Esophagus squamous epithelium (tissue), 5 donors: ENCODE measurements around the gene EPC2. TPM values are rescaled to one million over a fixed set of nuclear protein-coding genes. Genes with fewer than 3 reads are reported as not detected.

Source experiments
- DNase-seq: peaks from one replicate; lab custom pipeline; 2025; lab: John Stamatoyannopoulos, UW
- H3K27ac ChIP-seq, 4 donors: fragments of 200-600 bp; sonication (generic); one replicate each; pipeline ENCODE4 v1.5.1; 2016 to 2019; ENCODE audit warnings: mild to moderate bottlenecking in 1 of 4
- H3K27me3 ChIP-seq, 4 donors: fragments of 200-600 bp; sonication (generic); 1 replicate in 3 of 4; 2 replicates in 1 of 4; pipeline versions ENCODE4 v1.5.1 to v1.6.0; 2017 to 2021; ENCODE audit warnings: antibody characterized with exemption in 1 of 4
- H3K36me3 ChIP-seq, 3 donors: fragments of 200-600 bp; sonication (generic); one replicate each; pipeline ENCODE4 v1.5.1; 2016 to 2019
- H3K4me1 ChIP-seq, 3 donors: fragments of 200-600 bp; sonication (generic); one replicate each; pipeline ENCODE4 v1.5.1; 2017 to 2019
- H3K4me3 ChIP-seq, 4 donors: fragments of 200-600 bp; sonication (generic); 1 replicate in 3 of 4; 2 replicates in 1 of 4; pipeline ENCODE4 v1.5.1; 2016 to 2019; ENCODE audit warnings: mild to moderate bottlenecking in 2 of 4, moderate library complexity in 1 of 4
- H3K9me3 ChIP-seq, 3 donors: fragments of 200-600 bp; sonication (generic); one replicate each; pipeline ENCODE4 v1.5.1; 2016 to 2019
- CTCF ChIP-seq, 6 experiments: fragments of 450-650 bp in 4 of 6; fragments of 200-600 bp in 2 of 6; sonication (generic) in 2 of 6; IDR thresholded peaks; one replicate each; pipeline ENCODE4 v1.5.1; 2016 to 2019; ENCODE audit warnings: antibody characterized with exemption in 6 of 6, mild to moderate bottlenecking in 4 of 6, moderate library complexity in 4 of 6
- POLR2A ChIP-seq, 4 donors: fragments of 450-650 bp; IDR thresholded peaks; one replicate each; pipeline ENCODE4 v1.6.1; 2017; ENCODE audit warnings: antibody characterized with exemption in 4 of 4, mild to moderate bottlenecking in 4 of 4, moderate library complexity in 3 of 4
- WGBS, 2 donors: methylation state at CpG; one replicate each; pipeline ENCODE4 v1.1.5; 2018; 5-methylcytosine and 5-hydroxymethylcytosine counted together
- intact Hi-C: fragments of 100-400 bp; cut with DNase I; formaldehyde crosslinking; loops from one replicate; pipeline ENCODE4 v1.15.0; 2022
- total RNA-seq, 4 donors: library from RNA; depleted of rRNA; stranded (reverse); fragments of >200 nt; gene quantifications; one replicate each; pipeline ENCODE4 v1.1.0, GENCODE V29; 2016
- donor health status: DM: yes; HTN: yes; CAD: no.

Gene EPC2
- total RNA-seq, 4 donors from 2014 or later: 10.6 to 29.2 (median 15.4) TPM

- TF ChIP-seq POLR2A (IDR thresholded peaks at IDR 0.05) (no peak), CTCF (IDR thresholded peaks at IDR 0.05) (no peak)
- H3K36me3 ChIP-seq: no peaks in the 10 kb centered on the region
- H3K27ac ChIP-seq: no peak overlapping the region
- H3K4me3 ChIP-seq: no peak overlapping the region
- peaks cover 0 to 8% (median 0%) of the 10 kb centered on the region in 3 donors for H3K4me1 ChIP-seq
- H3K27me3 ChIP-seq: no peaks in the 10 kb centered on the region
- DNase-seq: no peak
- WGBS, 2 donors: 43 to 57% methylated on average over 4 of the region's 4 CpGs
- intact Hi-C loops: no loop called here
- no peaks in the 10 kb centered on the region for H3K9me3 ChIP-seq
Measured at GRCh38 chr2:148742373-148742772, 97.8 kb downstream of the EPC2 start.

GRCh38 chr2:148745151-148745851, 100.8 kb downstream of the EPC2 start:
- WGBS, 2 donors: 96 to 97% methylated on average over 3 of the region's 3 CpGs
- no peak overlapping the region for H3K4me3 ChIP-seq
- no peak overlapping the region for H3K27ac ChIP-seq
- no peaks in the 10 kb centered on the region for H3K9me3 ChIP-seq
- DNase-seq: no peak
- peaks cover 0 to 8% (median 0%) of the 10 kb centered on the region in 3 donors for H3K4me1 ChIP-seq
- TF ChIP-seq CTCF (IDR thresholded peaks at IDR 0.05) (no peak), POLR2A (IDR thresholded peaks at IDR 0.05) (no peak)
- intact Hi-C loops: no loop called here
- no peaks in the 10 kb centered on the region for H3K36me3 ChIP-seq
- H3K27me3 ChIP-seq: no peaks in the 10 kb centered on the region

DNA sequence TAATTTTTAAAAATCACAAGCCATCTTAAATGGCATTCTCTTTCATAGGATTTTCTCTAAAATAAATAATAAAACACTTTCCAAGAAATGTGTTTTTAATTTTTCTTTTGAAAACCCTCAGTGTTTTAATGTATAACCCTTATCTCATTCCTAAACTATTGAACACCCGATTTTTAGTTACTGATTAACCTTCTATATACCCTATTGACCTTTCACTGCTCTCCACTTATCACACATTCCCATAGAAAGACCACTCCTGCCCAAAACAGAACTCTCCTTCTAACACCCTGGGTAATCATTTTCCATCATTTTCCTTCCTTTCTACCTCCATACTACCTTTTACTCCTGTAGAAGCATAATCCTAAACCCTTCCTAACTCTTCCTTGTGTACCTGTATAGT, 102.4 kb downstream of the EPC2 start:
- Histone ChIP-seq H3K27me3 (no peaks in the 10 kb centered on the region), H3K9me3 (no peaks in the 10 kb centered on the region), H3K4me1 (peaks cover 0 to 7% (median 0%) of the 10 kb centered on the region in 3 donors), H3K36me3 (peaks cover 0 to 2% (median 0%) of the 10 kb centered on the region in 3 donors), H3K27ac (no peak overlapping the region), H3K4me3 (no peak overlapping the region)
- TF ChIP-seq POLR2A (IDR thresholded peaks at IDR 0.05): no peak
- TF ChIP-seq CTCF (IDR thresholded peaks at IDR 0.05): no peak
- intact Hi-C loops: no loop called here
- WGBS, 2 donors: 42 to 45% methylated on average over 1 of the region's 1 CpG
- no peak for DNase-seq

DNA sequence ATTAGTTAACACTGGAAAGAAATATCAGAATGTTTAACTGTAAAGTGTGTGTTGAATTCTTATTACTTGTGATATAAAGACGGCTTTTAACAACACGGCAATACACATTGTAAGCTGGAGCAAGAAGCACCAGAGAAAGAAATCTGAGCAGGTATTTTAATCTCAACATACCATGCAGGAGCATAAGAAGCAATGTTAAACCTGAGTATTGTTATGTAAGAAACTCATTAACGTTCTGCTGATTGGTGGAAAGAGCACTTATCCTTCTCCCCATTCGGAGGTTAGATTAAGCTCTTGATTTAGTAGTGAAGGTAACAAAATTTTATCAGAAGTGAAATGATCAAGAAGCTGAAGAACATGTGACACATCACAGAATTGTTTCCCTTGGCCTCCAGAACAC, 107.4 kb downstream of the EPC2 start:
- WGBS, 2 donors: 89 to 93% methylated on average over 4 of the region's 4 CpGs
- DNase-seq: no peak
- intact Hi-C loops: no loop called here
- Histone ChIP-seq H3K9me3 (no peaks in the 10 kb centered on the region), H3K4me3 (no peak overlapping the region), H3K27me3 (no peaks in the 10 kb centered on the region), H3K36me3 (peaks cover 0 to 33% (median 0%) of the 10 kb centered on the region in 3 donors), H3K27ac (no peak overlapping the region), H3K4me1 (no peaks in the 10 kb centered on the region)
- TF ChIP-seq CTCF (IDR thresholded peaks at IDR 0.05) (no peak), POLR2A (IDR thresholded peaks at IDR 0.05) (no peak)

DNA sequence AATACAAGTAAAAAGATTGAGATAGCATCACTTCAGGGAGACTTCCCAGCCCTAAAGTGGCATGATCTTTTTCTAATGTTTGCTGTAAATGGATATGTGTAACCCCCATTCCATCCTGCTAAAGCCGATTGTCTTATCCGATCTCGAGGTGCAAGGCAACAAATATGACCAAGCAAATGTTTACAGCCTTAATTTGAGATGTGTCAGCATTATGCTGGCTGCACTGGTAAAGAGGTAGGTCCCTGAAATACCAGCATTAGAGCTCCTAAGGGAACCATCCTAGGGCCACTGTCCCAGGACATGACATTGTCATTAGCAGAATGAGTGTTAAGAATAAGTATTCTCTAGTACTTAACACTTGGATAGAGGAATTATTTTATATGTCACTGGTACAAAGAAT, 108.4 kb downstream of the EPC2 start:
- intact Hi-C loops: no loop called here
- WGBS, 2 donors: 95% methylated on average over 3 of the region's 3 CpGs; no CpG with 5 or more reads in 1 of the 2 donors
- no peak for DNase-seq
- no peak overlapping the region for H3K4me3 ChIP-seq
- no peak overlapping the region for H3K27ac ChIP-seq
- TF ChIP-seq POLR2A (IDR thresholded peaks at IDR 0.05) (no peak), CTCF (IDR thresholded peaks at IDR 0.05) (no peak)
- H3K4me1 ChIP-seq: no peaks in the 10 kb centered on the region
- no peaks in the 10 kb centered on the region for H3K9me3 ChIP-seq
- H3K27me3 ChIP-seq: no peaks in the 10 kb centered on the region
- peaks cover 0 to 33% (median 0%) of the 10 kb centered on the region in 3 donors for H3K36me3 ChIP-seq
